CD14-positive monocyte (primary cell): Measurements from ENCODE around the gene ASCC2. TPM values are rescaled to one million over a fixed set of nuclear protein-coding genes. Genes with fewer than 3 reads are reported as not detected.
A peak's percentile ranks its signal among the peaks of the same experiment; 100 is the strongest.

ENCODE experiments used
- DNase-seq, 3 donors: peaks; one replicate each; pipeline ENCODE4 v3.0.0-alpha.2; 2011 to 2022
- H2AFZ ChIP-seq: 2 replicates; pipeline ENCODE4 v1.6.0; 2012; ENCODE audit warnings: mild to moderate bottlenecking, low read depth, low read length, inconsistent platforms; ENCODE audit not compliant: insufficient read depth, poor library complexity, severe bottlenecking
- H3K27ac ChIP-seq, 2 donors: 1 replicate in 1 of 2; 2 replicates in 1 of 2; pipeline ENCODE4 v1.5.1; 2012 to 2013; ENCODE audit warnings: low read length in 2 of 2, control low read depth in 1 of 2, inconsistent platforms in 1 of 2, low read depth in 1 of 2, mild to moderate bottlenecking in 1 of 2
- H3K27me3 ChIP-seq, 2 donors: one replicate each; pipeline versions ENCODE4 v1.6.0 to v1.6.1; 2011 to 2013; ENCODE audit warnings: low read length in 2 of 2; ENCODE audit not compliant: control insufficient read depth in 2 of 2, insufficient read depth in 2 of 2
- H3K36me3 ChIP-seq, 2 donors: replicated peaks in 1 of 2; 1 replicate in 1 of 2; 2 replicates in 1 of 2; pipeline versions ENCODE4 v1.5.1 to v1.6.1; 2012 to 2013; ENCODE audit warnings: low read length in 2 of 2, control low read depth in 1 of 2, inconsistent platforms in 1 of 2, mild to moderate bottlenecking in 1 of 2; ENCODE audit not compliant: insufficient read depth in 2 of 2, control insufficient read depth in 1 of 2
- H3K4me1 ChIP-seq, 2 donors: 1 replicate in 1 of 2; 2 replicates in 1 of 2; pipeline versions ENCODE4 v1.5.1 to v1.6.1; 2012 to 2013; ENCODE audit warnings: low read length in 2 of 2, control low read depth in 1 of 2, inconsistent platforms in 1 of 2, mild to moderate bottlenecking in 1 of 2, moderate library complexity in 1 of 2; ENCODE audit not compliant: insufficient read depth in 2 of 2, control insufficient read depth in 1 of 2
- H3K4me2 ChIP-seq: replicated peaks from 2 replicates; pipeline ENCODE3; 2012; ENCODE audit warnings: low read length, moderate library complexity, mild to moderate bottlenecking; ENCODE audit not compliant: poor library complexity, severe bottlenecking; ENCODE audit errors: extremely low read depth
- H3K4me3 ChIP-seq, 3 experiments: fragments of 200-600 bp in 1 of 3; sonication (generic) in 1 of 3; replicated peaks in 1 of 3; 1 replicate in 2 of 3; 2 replicates in 1 of 3; pipeline ENCODE4 v1.5.1; 2011 to 2013; ENCODE audit warnings: low read length in 3 of 3, mild to moderate bottlenecking in 3 of 3, control low read depth in 2 of 3, low read depth in 2 of 3, inconsistent platforms in 1 of 3, moderate library complexity in 1 of 3
- H3K79me2 ChIP-seq: 2 replicates; pipeline ENCODE4 v1.6.0; 2012; ENCODE audit warnings: mild to moderate bottlenecking, control low read depth, inconsistent platforms, low read length, moderate library complexity; ENCODE audit not compliant: insufficient read depth
- H3K9ac ChIP-seq: 2 replicates; pipeline ENCODE4 v1.6.0; 2017; ENCODE audit warnings: low read length, mild to moderate bottlenecking; ENCODE audit not compliant: insufficient read depth, poor library complexity, severe bottlenecking
- H3K9me3 ChIP-seq, 2 donors: replicated peaks in 1 of 2; 1 replicate in 1 of 2; 2 replicates in 1 of 2; pipeline versions ENCODE4 v1.5.1 to v1.6.1; 2012 to 2013; ENCODE audit warnings: low read length in 2 of 2, control low read depth in 1 of 2; ENCODE audit not compliant: control insufficient read depth in 1 of 2, insufficient read depth in 1 of 2
- H4K20me1 ChIP-seq: 2 replicates; pipeline ENCODE4 v1.6.0; 2012; ENCODE audit warnings: mild to moderate bottlenecking, low read length, control low read depth, moderate library complexity; ENCODE audit not compliant: insufficient read depth
- H3K27ac Mint-ChIP-seq, 7 donors: one replicate each; pipeline ENCODE4 v1.8.0; 2020; ENCODE audit warnings: mild to moderate bottlenecking in 7 of 7, mixed read lengths in 7 of 7, moderate library complexity in 6 of 7, inconsistent platforms in 2 of 7
- H3K27me3 Mint-ChIP-seq, 3 donors: one replicate each; pipeline ENCODE4 v1.8.0; 2021 to 2022; ENCODE audit warnings: low read depth in 3 of 3, mild to moderate bottlenecking in 3 of 3, mixed read lengths in 3 of 3, moderate library complexity in 3 of 3, inconsistent platforms in 1 of 3
- H3K36me3 Mint-ChIP-seq, 2 donors: one replicate each; pipeline ENCODE4 v1.8.0; 2020; ENCODE audit warnings: mixed read lengths in 2 of 2, inconsistent platforms in 1 of 2, mild to moderate bottlenecking in 1 of 2
- H3K4me1 Mint-ChIP-seq: one replicate; pipeline ENCODE4 v1.8.0; 2020; ENCODE audit warnings: mild to moderate bottlenecking, mixed read lengths
- H3K4me3 Mint-ChIP-seq, 2 donors: one replicate each; pipeline ENCODE4 v1.8.0; 2020; ENCODE audit warnings: mild to moderate bottlenecking in 2 of 2, mixed read lengths in 2 of 2, moderate library complexity in 1 of 2
- H3K9me3 Mint-ChIP-seq, 7 donors: one replicate each; pipeline ENCODE4 v1.8.0; 2020 to 2022; ENCODE audit warnings: mixed read lengths in 7 of 7, mild to moderate bottlenecking in 6 of 7, moderate library complexity in 6 of 7, inconsistent platforms in 2 of 7
- WGBS: methylation state at CpG from one replicate; pipeline ENCODE4 v1.1.5; 2013; ENCODE audit warnings: missing lambda C conversion rate; ENCODE audit not compliant: insufficient coverage; 5-methylcytosine and 5-hydroxymethylcytosine counted together
- intact Hi-C, 2 donors: fragments of 100-400 bp; cut with micrococcal nuclease; formaldehyde crosslinking; loops; one replicate each; pipeline versions ENCODE4 v1.15.0 to v1.15.1; 2023
- polyA plus RNA-seq, 3 donors: library from polyadenylated mRNA; depleted of rRNA in 1 of 3; unstranded in 2 of 3; stranded (reverse) in 1 of 3; fragments of 300-500 nt in 2 of 3; fragments of >200 nt in 1 of 3; fragmentation: Illumina TruSeq in 2 of 3; gene quantifications; 1 replicate in 2 of 3; 2 replicates in 1 of 3; pipeline ENCODE4 v1.2.3, GENCODE V29; 2012 to 2021
- TF ChIP-seq, protein P1 (sequence below): fragments of 200-600 bp; IDR thresholded peaks from one replicate; pipeline ENCODE4 v1.8.0; 2022; ENCODE audit warnings: antibody characterized with exemption, mild to moderate bottlenecking

The ASCC2 gene
- polyA plus RNA-seq, 3 donors = 23.8 to 77.2 (median 39.6) TPM

DNA sequence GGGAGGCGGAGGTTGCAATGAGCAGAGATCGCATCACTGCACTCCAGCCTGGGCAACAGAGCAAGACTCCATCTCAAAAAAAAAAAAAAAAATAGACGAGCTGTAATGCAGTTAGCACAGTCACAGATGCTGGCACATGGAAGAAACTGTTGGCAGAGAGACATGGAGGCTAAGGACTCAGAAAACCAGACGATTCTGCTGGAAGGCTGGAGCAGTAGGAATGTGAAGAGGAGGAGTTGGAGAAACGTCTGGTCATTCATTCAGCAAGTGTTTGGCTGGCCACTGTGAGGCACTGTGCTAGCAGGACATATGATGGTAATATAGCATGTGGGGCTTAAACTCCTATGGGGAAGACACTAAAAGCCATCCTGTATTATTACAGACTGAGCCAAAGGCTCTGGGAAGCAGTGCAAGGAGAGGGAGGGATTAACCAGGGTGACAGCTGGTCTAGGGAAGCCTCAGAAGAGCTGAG lies 65.9 kb downstream of the ASCC2 start:
- 81% methylated on average over 5 of the region's 5 CpGs for WGBS
- H3K27ac Mint-ChIP-seq = peak overlapping the region in 1 of 7 donors; percentile 87

DNA sequence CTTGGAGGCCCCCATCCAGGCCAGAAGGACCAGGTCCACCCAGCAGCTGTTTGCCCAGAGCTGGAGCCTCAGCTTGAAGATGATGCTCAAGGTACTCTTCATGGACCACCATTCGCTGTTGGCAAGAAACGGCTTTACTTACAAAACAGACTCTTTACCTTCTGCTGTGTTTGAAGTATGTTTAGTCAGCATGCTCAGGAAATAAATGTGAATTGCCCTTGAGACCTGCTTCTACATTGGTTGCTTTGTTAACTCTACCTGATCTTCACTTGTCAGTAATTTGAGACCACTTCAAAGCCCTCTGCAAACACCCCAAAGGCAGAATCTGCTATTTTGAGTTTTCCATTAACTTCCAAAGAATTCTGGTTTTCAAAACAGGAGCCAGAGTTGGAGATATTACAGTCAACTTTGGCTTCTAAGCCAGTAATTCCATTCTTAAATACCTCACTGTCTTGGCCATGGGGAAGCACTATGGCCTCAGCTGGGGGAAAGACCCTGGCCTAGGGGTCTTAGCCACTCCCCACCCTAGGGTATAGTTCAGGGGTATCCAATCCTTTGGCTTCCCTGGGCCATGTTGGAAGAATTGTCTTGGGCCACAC lies 68.3 kb downstream of the ASCC2 start:
- H2AFZ ChIP-seq = no peak overlapping the region
- peaks cover 18 to 27% of the 10 kb centered on the region in 2 donors for H3K4me1 ChIP-seq
- no CpG with 5 or more reads among the region's 2 CpGs for WGBS
- H3K27ac ChIP-seq = no peak overlapping the region
- H3K4me2 ChIP-seq = no peak overlapping the region
- no peaks in the 10 kb centered on the region for H3K9me3 Mint-ChIP-seq
- H3K4me3 Mint-ChIP-seq = no peak overlapping the region
- H3K36me3 Mint-ChIP-seq = peaks cover 20 to 24% of the 10 kb centered on the region in 2 donors
- intact Hi-C loops = loop anchor here (5.0 to 10.0 kb wide), 3 partner anchors 112 to 235 kb away; partner anchors contain the start of genes MTMR3 (in 1 of the 2) and NF2 (in 1 of the 2)
- no peak overlapping the region for H3K27ac Mint-ChIP-seq
- H3K9ac ChIP-seq = no peak overlapping the region
- TF ChIP-seq, protein P1, sequence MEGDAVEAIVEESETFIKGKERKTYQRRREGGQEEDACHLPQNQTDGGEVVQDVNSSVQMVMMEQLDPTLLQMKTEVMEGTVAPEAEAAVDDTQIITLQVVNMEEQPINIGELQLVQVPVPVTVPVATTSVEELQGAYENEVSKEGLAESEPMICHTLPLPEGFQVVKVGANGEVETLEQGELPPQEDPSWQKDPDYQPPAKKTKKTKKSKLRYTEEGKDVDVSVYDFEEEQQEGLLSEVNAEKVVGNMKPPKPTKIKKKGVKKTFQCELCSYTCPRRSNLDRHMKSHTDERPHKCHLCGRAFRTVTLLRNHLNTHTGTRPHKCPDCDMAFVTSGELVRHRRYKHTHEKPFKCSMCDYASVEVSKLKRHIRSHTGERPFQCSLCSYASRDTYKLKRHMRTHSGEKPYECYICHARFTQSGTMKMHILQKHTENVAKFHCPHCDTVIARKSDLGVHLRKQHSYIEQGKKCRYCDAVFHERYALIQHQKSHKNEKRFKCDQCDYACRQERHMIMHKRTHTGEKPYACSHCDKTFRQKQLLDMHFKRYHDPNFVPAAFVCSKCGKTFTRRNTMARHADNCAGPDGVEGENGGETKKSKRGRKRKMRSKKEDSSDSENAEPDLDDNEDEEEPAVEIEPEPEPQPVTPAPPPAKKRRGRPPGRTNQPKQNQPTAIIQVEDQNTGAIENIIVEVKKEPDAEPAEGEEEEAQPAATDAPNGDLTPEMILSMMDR = no peak
- H3K27me3 ChIP-seq = no peaks in the 10 kb centered on the region
- peaks cover 29% of the 10 kb centered on the region for H3K4me1 Mint-ChIP-seq
- no peak overlapping the region for H3K4me3 ChIP-seq
- peaks cover 0 to under 1% (median 0%) of the 10 kb centered on the region in 3 donors for H3K27me3 Mint-ChIP-seq
- no peaks in the 10 kb centered on the region for H3K9me3 ChIP-seq
- no peak for DNase-seq
- no peaks in the 10 kb centered on the region for H4K20me1 ChIP-seq
- peaks cover 44% of the 10 kb centered on the region for H3K79me2 ChIP-seq
- peaks cover 12 to 29% of the 10 kb centered on the region in 2 donors for H3K36me3 ChIP-seq

More for the DNA sequence above, 65.9 kb downstream of the ASCC2 start:
- Histone ChIP-seq H3K4me3 (no peak overlapping the region), H3K27me3 (no peaks in the 10 kb centered on the region), H3K4me2 (no peak overlapping the region), H3K79me2 (peaks cover 24% of the 10 kb centered on the region), H3K27ac (no peak overlapping the region), H4K20me1 (no peaks in the 10 kb centered on the region), H3K36me3 (peaks cover 12 to 29% of the 10 kb centered on the region in 2 donors), H3K4me1 (peaks cover 9 to 13% of the 10 kb centered on the region in 2 donors), H3K9ac (no peak overlapping the region), H3K9me3 (no peaks in the 10 kb centered on the region), H2AFZ (no peak overlapping the region)
- Mint-ChIP-seq H3K9me3 (no peaks in the 10 kb centered on the region), H3K4me1 (peaks cover 14% of the 10 kb centered on the region), H3K4me3 (no peak overlapping the region), H3K36me3 (peaks cover 20 to 24% of the 10 kb centered on the region in 2 donors), H3K27me3 (peaks cover 0 to 2% (median 2%) of the 10 kb centered on the region in 3 donors)
- DNase-seq = no peak
- intact Hi-C loops = no loop called here
- TF ChIP-seq, protein P1 = peak; percentile 17
